Neutrophil (primary cell): ENCODE measurements around the gene ITGB2.

Experiments
- H3K27ac ChIP-seq: fragments of 200-600 bp; sonication (generic); 2 replicates; pipeline ENCODE4 v1.5.1; 2016; ENCODE audit warnings: mild to moderate bottlenecking, moderate library complexity
- H3K27me3 ChIP-seq: fragments of 200-600 bp; sonication (generic); 2 replicates; pipeline ENCODE4 v1.6.0; 2016; ENCODE audit warnings: mild to moderate bottlenecking
- H3K36me3 ChIP-seq: fragments of 200-600 bp; sonication (generic); 2 replicates; pipeline ENCODE4 v1.5.1; 2017
- H3K4me1 ChIP-seq, 2 experiments: fragments of 200-600 bp in 1 of 2; sonication (generic) in 1 of 2; 1 replicate in 1 of 2; 2 replicates in 1 of 2; pipeline versions ENCODE4 v1.5.1 to v1.6.1; 2013 to 2016; ENCODE audit warnings: low read depth in 1 of 2, low read length in 1 of 2, mild to moderate bottlenecking in 1 of 2, moderate library complexity in 1 of 2; ENCODE audit not compliant: control insufficient read depth in 1 of 2, insufficient read depth in 1 of 2
- H3K4me3 ChIP-seq, 2 experiments: fragments of 200-600 bp in 1 of 2; sonication (generic) in 1 of 2; 1 replicate in 1 of 2; 2 replicates in 1 of 2; pipeline ENCODE4 v1.5.1; 2013 to 2016; ENCODE audit warnings: low read depth in 1 of 2, low read length in 1 of 2, mild to moderate bottlenecking in 1 of 2, moderate library complexity in 1 of 2
- H3K9me3 ChIP-seq: fragments of 200-600 bp; sonication (generic); 2 replicates; pipeline ENCODE4 v1.5.1; 2016
- TF ChIP-seq, protein P1 (sequence below): fragments of 200-600 bp; sonication (generic); IDR thresholded peaks from 2 replicates; pipeline ENCODE4 v1.5.1; 2016; ENCODE audit warnings: antibody characterized with exemption

Gene ITGB2

DNA sequence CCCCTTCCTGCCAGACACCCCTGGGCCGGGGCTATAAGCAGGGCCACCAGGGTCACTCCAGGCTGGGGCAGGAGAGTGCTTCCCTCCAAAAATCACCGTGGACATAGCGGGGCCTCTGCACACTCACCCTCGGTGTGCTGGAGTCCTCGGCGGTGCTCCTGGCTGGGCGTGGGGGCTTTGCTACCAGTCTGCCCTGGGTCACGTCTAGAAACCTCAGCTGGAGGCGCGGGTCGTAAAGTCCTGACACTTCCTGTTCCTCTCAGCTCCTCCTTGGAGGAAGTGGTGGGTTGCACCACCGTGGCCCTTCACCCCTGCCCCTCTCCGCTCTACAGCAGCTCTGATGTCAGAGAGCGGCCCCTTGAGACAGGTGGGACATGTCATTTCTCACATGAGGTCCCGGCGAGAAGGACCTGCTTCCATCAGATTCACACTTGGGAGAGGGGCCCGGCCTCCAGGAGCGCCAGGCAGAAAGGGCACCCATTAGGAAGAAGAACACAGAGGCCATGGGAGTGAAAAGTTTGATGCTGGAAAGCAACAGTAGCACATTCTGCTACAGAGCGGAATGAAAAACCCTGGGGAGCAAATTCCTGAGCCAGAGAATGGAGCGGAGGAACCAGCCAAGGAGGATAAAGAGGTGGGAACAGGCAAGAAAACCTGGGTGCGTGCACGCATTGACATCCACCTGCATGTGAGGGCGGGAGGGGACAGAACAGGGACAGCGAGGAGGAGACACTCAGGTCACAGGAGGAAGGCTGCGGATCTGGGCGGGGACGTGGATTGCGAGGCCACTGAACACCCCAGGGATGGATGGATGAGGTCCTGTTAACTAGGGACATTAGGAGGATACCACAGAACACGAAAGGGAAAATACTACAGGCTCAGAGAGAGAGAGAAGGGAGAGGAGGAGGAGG lies at the start of gene ITGB2:
Gene ITGB2, minus strand, starts transcription at position 206 of the 911 bp plus-strand sequence. CDS start 10,117 bp downstream, outside the sequence.
- TF ChIP-seq, protein P1, sequence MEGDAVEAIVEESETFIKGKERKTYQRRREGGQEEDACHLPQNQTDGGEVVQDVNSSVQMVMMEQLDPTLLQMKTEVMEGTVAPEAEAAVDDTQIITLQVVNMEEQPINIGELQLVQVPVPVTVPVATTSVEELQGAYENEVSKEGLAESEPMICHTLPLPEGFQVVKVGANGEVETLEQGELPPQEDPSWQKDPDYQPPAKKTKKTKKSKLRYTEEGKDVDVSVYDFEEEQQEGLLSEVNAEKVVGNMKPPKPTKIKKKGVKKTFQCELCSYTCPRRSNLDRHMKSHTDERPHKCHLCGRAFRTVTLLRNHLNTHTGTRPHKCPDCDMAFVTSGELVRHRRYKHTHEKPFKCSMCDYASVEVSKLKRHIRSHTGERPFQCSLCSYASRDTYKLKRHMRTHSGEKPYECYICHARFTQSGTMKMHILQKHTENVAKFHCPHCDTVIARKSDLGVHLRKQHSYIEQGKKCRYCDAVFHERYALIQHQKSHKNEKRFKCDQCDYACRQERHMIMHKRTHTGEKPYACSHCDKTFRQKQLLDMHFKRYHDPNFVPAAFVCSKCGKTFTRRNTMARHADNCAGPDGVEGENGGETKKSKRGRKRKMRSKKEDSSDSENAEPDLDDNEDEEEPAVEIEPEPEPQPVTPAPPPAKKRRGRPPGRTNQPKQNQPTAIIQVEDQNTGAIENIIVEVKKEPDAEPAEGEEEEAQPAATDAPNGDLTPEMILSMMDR: no peak
- Histone ChIP-seq H3K27me3 (no peaks in the 10 kb centered on the region), H3K4me3 (peak within 1 kb of the TSS; percentile 97 to 99), H3K27ac (peak within 1 kb of the TSS; percentile 99), H3K36me3 (peaks cover 26% of the 10 kb centered on the region), H3K4me1 (peaks cover 83 to 88% of the 10 kb centered on the region in 2 experiments), H3K9me3 (no peaks in the 10 kb centered on the region)

DNA sequence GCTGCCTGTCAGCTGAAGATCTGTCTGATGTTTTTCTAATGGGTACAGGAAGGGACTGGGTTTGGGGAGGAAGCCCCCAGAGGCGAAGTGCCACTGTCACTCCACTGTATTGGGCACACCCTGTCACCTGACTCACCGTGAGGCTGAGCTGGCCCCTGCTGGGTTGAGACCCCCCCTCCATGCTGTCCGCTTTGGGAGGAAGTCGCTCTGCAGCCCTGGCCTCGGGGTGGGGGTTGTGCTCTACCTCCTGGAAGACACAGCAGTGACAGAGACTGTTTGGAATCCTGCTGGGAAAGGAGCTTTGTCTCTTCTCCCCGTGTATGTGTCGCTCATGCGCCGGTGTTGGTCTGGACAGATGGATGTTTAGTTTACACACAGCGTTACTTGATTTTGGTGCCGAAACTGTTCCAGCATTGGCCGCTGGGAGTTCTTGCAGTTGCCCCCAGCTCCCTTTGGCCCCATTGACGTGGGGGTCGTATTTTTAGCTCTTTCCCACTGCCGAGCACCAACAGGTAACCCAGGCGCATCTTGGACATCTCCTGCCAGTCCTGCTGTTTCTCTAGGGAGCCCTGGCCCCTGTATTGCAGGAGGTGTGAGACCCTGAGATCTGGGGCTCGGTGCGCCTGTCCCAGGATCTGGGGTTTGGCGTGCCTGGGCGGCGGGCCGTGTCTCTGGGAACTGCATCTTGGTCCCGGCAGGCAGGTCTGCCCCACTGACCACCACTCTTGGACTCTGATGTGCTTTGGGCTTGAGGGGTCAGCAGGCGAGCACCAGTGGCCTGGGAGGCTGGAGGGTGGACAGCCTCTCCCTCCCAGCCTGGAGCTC lies 49.4 kb upstream of the ITGB2 start:
- Histone ChIP-seq H3K9me3 (no peaks in the 10 kb centered on the region), H3K36me3 (no peaks in the 10 kb centered on the region), H3K27me3 (no peaks in the 10 kb centered on the region), H3K4me3 (peak overlapping the region; percentile 36 to 49), H3K27ac (peak overlapping the region; percentile 99), H3K4me1 (peaks cover 59 to 66% of the 10 kb centered on the region in 2 experiments)
- TF ChIP-seq, protein P1: peak; percentile 46

DNA sequence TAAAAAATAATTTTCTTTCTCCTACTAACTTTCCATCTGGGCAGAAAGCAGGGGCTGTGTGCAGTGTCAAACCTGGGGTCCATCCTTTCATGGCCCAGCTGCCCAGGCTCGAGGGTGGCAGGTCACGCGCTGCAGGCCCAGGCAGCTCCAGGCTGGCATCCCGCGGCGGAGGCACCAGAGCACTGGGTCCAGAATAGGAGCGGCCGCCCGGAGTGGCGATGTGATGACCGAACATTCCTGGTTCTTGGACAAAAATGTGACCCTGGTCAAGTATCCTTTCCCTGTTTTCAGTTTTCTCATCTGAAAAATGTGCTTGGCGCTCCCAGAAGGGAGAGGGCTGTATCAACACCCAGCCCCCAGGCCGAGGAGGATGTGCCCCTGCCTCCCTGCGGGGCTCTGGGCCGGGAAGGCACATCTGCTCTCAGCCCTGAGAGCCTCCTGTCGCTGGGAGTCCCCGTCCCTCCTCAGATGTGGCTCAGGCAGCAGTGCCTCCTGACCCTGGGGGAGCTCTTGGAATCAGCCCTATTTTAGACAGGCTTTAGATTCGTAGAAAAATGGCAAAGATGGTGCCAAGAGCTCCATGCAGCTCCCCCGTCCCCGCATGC lies 48.5 kb upstream of the ITGB2 start:
- TF ChIP-seq, protein P1: no peak

DNA sequence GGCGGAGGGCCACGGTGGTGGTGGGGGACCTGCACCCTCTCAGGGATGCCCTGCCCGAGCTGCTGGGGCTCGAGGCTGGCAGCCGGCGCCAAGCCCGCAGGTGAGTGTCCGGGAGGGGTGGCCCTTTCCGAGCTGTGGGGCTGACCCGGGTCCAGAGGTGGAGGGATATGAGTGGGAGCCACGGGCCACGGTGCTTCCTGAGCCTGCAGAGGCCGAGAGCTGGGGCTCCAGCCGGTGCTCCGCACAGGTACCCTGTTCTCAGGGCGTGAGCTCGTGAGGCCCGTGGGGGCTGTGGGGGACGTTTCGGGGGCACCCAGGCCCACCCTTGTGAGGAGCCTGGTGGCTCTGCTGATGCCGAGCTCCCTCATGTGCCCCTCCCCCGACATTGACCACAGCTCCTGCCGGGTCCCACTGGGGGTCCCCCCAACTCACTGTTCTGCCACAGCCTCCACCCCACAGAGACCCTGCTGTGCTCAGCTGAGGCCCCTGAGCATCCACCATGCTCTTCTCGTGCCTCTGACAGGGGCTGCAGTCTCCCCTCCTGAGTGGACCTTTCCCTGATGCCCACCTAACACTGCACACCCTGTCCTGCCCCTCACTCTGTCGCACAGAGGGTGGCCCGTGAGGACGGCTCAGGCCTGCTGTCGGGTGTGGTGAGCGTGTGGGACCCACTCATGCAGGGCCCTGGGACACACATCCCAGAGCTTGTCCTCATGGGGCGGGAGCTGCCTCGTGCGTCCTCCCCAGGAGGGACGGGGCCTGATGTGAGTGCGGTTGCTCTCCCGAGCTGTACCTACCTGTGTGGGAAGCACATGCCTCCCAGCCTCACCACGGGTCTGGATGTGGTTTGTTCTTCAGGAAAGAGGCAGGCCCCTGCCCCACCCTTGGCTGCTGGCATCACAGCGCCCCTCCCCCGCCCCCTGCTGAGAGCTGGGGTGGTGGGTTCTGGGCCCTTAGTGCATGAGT lies 46.7 kb upstream of the ITGB2 start:
- Histone ChIP-seq H3K27ac (peak overlapping the region; percentile 99), H3K9me3 (no peaks in the 10 kb centered on the region), H3K4me1 (peaks cover 68 to 71% of the 10 kb centered on the region in 2 experiments), H3K4me3 (peak overlapping the region; percentile 26 to 43), H3K36me3 (no peaks in the 10 kb centered on the region), H3K27me3 (no peaks in the 10 kb centered on the region)
- TF ChIP-seq, protein P1: peak; percentile 29

More for the DNA sequence above, 48.5 kb upstream of the ITGB2 start:
- Histone ChIP-seq H3K4me3 (peak overlapping the region; percentile 36 to 49), H3K36me3 (no peaks in the 10 kb centered on the region), H3K9me3 (no peaks in the 10 kb centered on the region), H3K4me1 (peaks cover 68 to 75% of the 10 kb centered on the region in 2 experiments), H3K27ac (peak overlapping the region; percentile 99), H3K27me3 (no peaks in the 10 kb centered on the region)
